ENCODE results near the gene ADH4.

Gene ADH4

GRCh38 chr4:99079625-99080295 lies 64.3 kb downstream of the ADH4 start:
- no peak for DNase-seq (ENCODE audit: low read depth)

GRCh38 chr4:99078931-99079624 lies 65.0 kb downstream of the ADH4 start:
- DNase-seq (ENCODE audit: low read depth), result no peak

- DNase-seq (ENCODE audit: low read depth), result no peak
These were observed 65.8 kb downstream of the ADH4 start for GRCh38 chr4:99078336-99078735.

GRCh38 chr4:99077177-99077576 lies 66.9 kb downstream of the ADH4 start:
- no peak for DNase-seq (ENCODE audit: low read depth)

GRCh38 chr4:99076292-99076976 lies 67.7 kb downstream of the ADH4 start:
- no peak for DNase-seq (ENCODE audit: low read depth)

- no peak for DNase-seq (ENCODE audit: low read depth)
These were observed 69.3 kb downstream of the ADH4 start for GRCh38 chr4:99074816-99075215.

Data from non-pigmented ciliary epithelial cell (primary cell).